Transverse colon (tissue), 4 donors: ENCODE results near the gene RCHY1.

Experiments used
- CTCF ChIP-seq, 5 experiments: fragments of 200-600 bp in 3 of 5; fragments of 450-650 bp in 2 of 5; sonication (generic) in 3 of 5; IDR thresholded peaks; 1 replicate in 2 of 5; 2 replicates in 3 of 5; pipeline ENCODE4 v1.5.1; 2016 to 2017; ENCODE audit warnings: antibody characterized with exemption in 5 of 5, inconsistent platforms in 3 of 5, mild to moderate bottlenecking in 2 of 5, moderate library complexity in 1 of 5
- EP300 ChIP-seq: sonication (generic); formaldehyde crosslinking; IDR thresholded peaks from one replicate; pipeline ENCODE4 v1.6.1; 2017; ENCODE audit warnings: antibody characterized with exemption, low read depth
- POLR2A ChIP-seq: fragments of 450-650 bp; IDR thresholded peaks from one replicate; pipeline ENCODE4 v1.6.1; 2016; ENCODE audit warnings: antibody characterized with exemption, mild to moderate bottlenecking, moderate library complexity
- POLR2AphosphoS5 ChIP-seq, 3 donors: sonication (generic); formaldehyde crosslinking; IDR thresholded peaks; one replicate each; pipeline ENCODE4 v1.6.1; 2016; ENCODE audit warnings: antibody characterized with exemption in 3 of 3

DNA sequence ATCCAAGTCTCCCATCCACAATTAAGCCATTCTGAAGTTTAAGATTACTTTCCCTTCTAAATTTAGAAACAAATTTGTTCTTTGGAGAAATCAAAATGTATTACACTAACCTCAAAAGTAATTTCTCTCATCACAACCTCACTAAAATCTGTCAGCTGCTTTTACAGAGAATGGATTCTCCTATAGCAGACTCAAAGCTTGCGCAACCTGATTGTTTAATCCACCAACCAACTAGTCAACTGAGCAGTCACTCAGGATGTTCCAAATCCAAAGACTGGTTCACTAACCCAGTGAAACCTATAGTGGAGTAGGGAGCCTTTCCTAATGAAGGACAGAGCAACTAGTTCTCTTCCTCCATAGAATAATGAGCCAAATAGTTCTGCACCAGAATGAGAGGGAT, 44.3 kb downstream of the RCHY1 start:
- TF ChIP-seq CTCF (IDR thresholded peaks at IDR 0.05) (no peak), POLR2A (no peak), POLR2AphosphoS5 (IDR thresholded peaks at IDR 0.05) (no peak), EP300 (no peak)
